K562 (cell line): ENCODE results near the gene BSCL2. TPM values are rescaled to one million over a fixed set of nuclear protein-coding genes. Genes with fewer than 3 reads are reported as not detected.
A peak's percentile ranks its signal among the peaks of the same experiment; 100 is the strongest.

Source experiments
- ATF6 ChIP-seq: sonication (generic); formaldehyde crosslinking; IDR thresholded peaks from 2 replicates; pipeline ENCODE4 v1.4.0; 2020; ENCODE audit warnings: mild to moderate bottlenecking, missing genetic modification reagents
- CC2D1A ChIP-seq: fragments of 450-650 bp; IDR thresholded peaks from 2 replicates; pipeline ENCODE4 v1.6.1; 2017; ENCODE audit warnings: mild to moderate bottlenecking
- CHD2 ChIP-seq: IDR thresholded peaks from 2 replicates; pipeline ENCODE4 v1.6.1; 2011; ENCODE audit warnings: low read depth, low read length
- FOXK2 ChIP-seq, 2 experiments: fragments of 450-650 bp; IDR thresholded peaks in 1 of 2; conservative IDR thresholded peaks in 1 of 2; 2 replicates each; pipeline ENCODE4 v1.6.1; 2016; ENCODE audit warnings: low read depth in 2 of 2, mild to moderate bottlenecking in 1 of 2
- GABPB1 ChIP-seq: sonication (generic); formaldehyde crosslinking; IDR thresholded peaks from 2 replicates; pipeline ENCODE4 v1.8.0; 2022; ENCODE audit warnings: mild to moderate bottlenecking, missing genetic modification reagents
- GTF2E2 ChIP-seq: fragments of 200-800 bp; sonication (Bioruptor generic); IDR thresholded peaks from 2 replicates; pipeline ENCODE4 v1.6.1; 2016; ENCODE audit warnings: missing genetic modification characterization, missing compliant biosample characterization
- HDAC3 ChIP-seq: fragments of 450-650 bp; IDR thresholded peaks from 2 replicates; pipeline ENCODE4 v1.6.1; 2018; ENCODE audit warnings: borderline replicate concordance, mild to moderate bottlenecking, moderate library complexity; ENCODE audit not compliant: partially characterized antibody
- L3MBTL2 ChIP-seq: fragments of 450-650 bp; IDR thresholded peaks from 2 replicates; pipeline ENCODE4 v1.6.1; 2016; ENCODE audit warnings: mild to moderate bottlenecking, moderate library complexity
- MAFF ChIP-seq: IDR thresholded peaks from 2 replicates; pipeline ENCODE4 v1.6.1; 2012; ENCODE audit warnings: low read length, improper control_type of control experiment
- NFATC3 ChIP-seq: fragments of 450-650 bp; IDR thresholded peaks from 2 replicates; pipeline ENCODE4 v1.6.1; 2017; ENCODE audit warnings: mild to moderate bottlenecking
- NR2C2 ChIP-seq, 2 experiments: fragments of 200-800 bp in 1 of 2; sonication (Bioruptor generic) in 1 of 2; sonication (generic) in 1 of 2; formaldehyde crosslinking in 1 of 2; IDR thresholded peaks; 2 replicates each; pipeline versions ENCODE4 v1.6.1 to v1.8.0; 2016 to 2022; ENCODE audit warnings: mild to moderate bottlenecking in 1 of 2, missing compliant biosample characterization in 1 of 2, missing genetic modification characterization in 1 of 2, missing genetic modification reagents in 1 of 2
- PHF20 ChIP-seq: fragments of 450-650 bp; IDR thresholded peaks from 2 replicates; pipeline ENCODE4 v1.6.1; 2018; ENCODE audit not compliant: partially characterized antibody
- PHF8 ChIP-seq: fragments of 200-600 bp; sonication (generic); IDR thresholded peaks from 2 replicates; pipeline ENCODE4 v1.6.1; 2012; ENCODE audit warnings: mixed run types, mild to moderate bottlenecking, inconsistent platforms, low read length, moderate library complexity, borderline replicate concordance
- SPI1 ChIP-seq: IDR thresholded peaks from 2 replicates; pipeline ENCODE4 v1.6.1; 2011; ENCODE audit warnings: low read depth, low read length, control low read depth, borderline replicate concordance
- VEZF1 ChIP-seq: fragments of 200-800 bp; sonication (Bioruptor generic); IDR thresholded peaks from 2 replicates; pipeline ENCODE4 v1.6.1; 2017; ENCODE audit warnings: missing genetic modification characterization, missing compliant biosample characterization
- ZNF75A ChIP-seq: fragments of 450-650 bp; formaldehyde crosslinking; IDR thresholded peaks from 2 replicates; pipeline ENCODE4 v1.4.0; 2020; ENCODE audit warnings: mild to moderate bottlenecking
- polyA plus RNA-seq, 8 experiments: library from polyadenylated mRNA; depleted of rRNA in 4 of 8; stranded (reverse) in 5 of 8; unstranded in 3 of 8; fragments of >200 nt; fragmentation: Nextera tagmentation in 2 of 8; fragmentation: Illumina TruSeq in 1 of 8; extraction: Ambion mirVana in 2 of 8; extraction: Trizol in 1 of 8; gene quantifications; 2 replicates each; pipeline versions ENCODE4 v1.2.1 to v1.2.3, GENCODE V29; 2011 to 2014; ENCODE audit warnings: inconsistent platforms in 1 of 8, missing spikeins in 1 of 8
- total RNA-seq, 7 experiments: library from RNA; depleted of rRNA in 6 of 7; stranded (reverse); fragments of >200 nt in 6 of 7; fragmentation: Illumina TruSeq in 2 of 7; extraction: Trizol in 2 of 7; gene quantifications; 2 replicates each; pipeline versions ENCODE4 v1.2.1 to v1.2.3, GENCODE V29; 2011 to 2021; ENCODE audit warnings: low replicate concordance in 1 of 7
- TF ChIP-seq, protein P1 (sequence below), 2 experiments: fragments of 450-650 bp in 1 of 2; sonication (generic) in 1 of 2; formaldehyde crosslinking in 1 of 2; IDR thresholded peaks in 1 of 2; conservative IDR thresholded peaks in 1 of 2; 2 replicates each; pipeline versions ENCODE4 v1.6.1 to v1.8.1; 2016 to 2023; ENCODE audit warnings: mild to moderate bottlenecking in 2 of 2, moderate library complexity in 2 of 2, inconsistent platforms in 1 of 2, missing genetic modification reagents in 1 of 2
- TF ChIP-seq, protein P2 (sequence below), 3 experiments: fragments of 200-800 bp in 1 of 3; sonication (Bioruptor generic) in 1 of 3; sonication (generic) in 1 of 3; formaldehyde crosslinking in 1 of 3; IDR thresholded peaks; 2 replicates each; pipeline versions ENCODE4 v1.6.1 to v1.8.0; 2016 to 2022; ENCODE audit warnings: mild to moderate bottlenecking in 2 of 3, missing compliant biosample characterization in 2 of 3, missing genetic modification characterization in 2 of 3, missing genetic modification reagents in 1 of 3

Gene BSCL2
- total and polyA plus RNA-seq, 9 of the 15 experiments (the other 6 are each of a cell fraction or from before 2014, with no cell fraction given), result 18.9 to 51.7 (median 35.2) TPM

- TF ChIP-seq VEZF1 (CRISPR knock-in tag) (peak; percentile 76), GABPB1 (peak; percentile 93), CC2D1A (0 out of 2 replicates have a peak, but pooled peaks have one; percentile 44), ATF6 (CRISPR knock-in tag) (peak; percentile 75), HDAC3 (peak; percentile 14), L3MBTL2 (peak; percentile 15; the same call in 1 of the 2 replicates), NR2C2 (CRISPR knock-in tag; IDR thresholded peaks at IDR 0.05) (peak; percentile 98), NR2C2 (tag; IDR thresholded peaks at IDR 0.05) (peak; percentile 99), FOXK2 (conservative IDR thresholded peaks at IDR 0.05 in 1 of 2, IDR thresholded peaks at IDR 0.05 in 1 of 2; ENCODE audit: low read depth in 2 of 2) (peak in 1 of 2 experiments; percentile 69; a peak in 1 of 4 replicates), SPI1 (peak; percentile 55; the same call in 1 of the 2 replicates), PHF20 (peak; percentile 91), MAFF (0 out of 2 replicates have a peak, but pooled peaks have one; percentile 4), GTF2E2 (peak; percentile 85; the same call in 1 of the 2 replicates), PHF8 (peak; percentile 77; the same call in 1 of the 2 replicates), ZNF75A (CRISPR knock-in tag) (no peak), CHD2 (peak; percentile 38; the same call in 1 of the 2 replicates), NFATC3 (no peak)
- TF ChIP-seq, protein P1, sequence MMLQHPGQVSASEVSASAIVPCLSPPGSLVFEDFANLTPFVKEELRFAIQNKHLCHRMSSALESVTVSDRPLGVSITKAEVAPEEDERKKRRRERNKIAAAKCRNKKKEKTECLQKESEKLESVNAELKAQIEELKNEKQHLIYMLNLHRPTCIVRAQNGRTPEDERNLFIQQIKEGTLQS (IDR thresholded peaks at IDR 0.05), result 0 out of 2 replicates have a peak, but pooled peaks have one; percentile 5
- TF ChIP-seq, protein P1 (CRISPR knock-in tag; conservative IDR thresholded peaks at IDR 0.05), result no peak
- TF ChIP-seq, protein P2, sequence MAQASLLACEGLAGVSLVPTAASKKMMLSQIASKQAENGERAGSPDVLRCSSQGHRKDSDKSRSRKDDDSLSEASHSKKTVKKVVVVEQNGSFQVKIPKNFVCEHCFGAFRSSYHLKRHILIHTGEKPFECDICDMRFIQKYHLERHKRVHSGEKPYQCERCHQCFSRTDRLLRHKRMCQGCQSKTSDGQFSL (CRISPR knock-in tag; IDR thresholded peaks at IDR 0.05), result peak; percentile 83
- TF ChIP-seq, protein P2 (tag; IDR thresholded peaks at IDR 0.05), result peak in 1 of 2 experiments; percentile 78; a peak in 2 of 4 replicates
These were observed 21.2 kb upstream of the BSCL2 start, which contains the start of gene TTC9C (continued) for GRCh38 chr11:62728171-62728988.
